GM18520 (cell line): ENCODE data around the gene UXT.

Experiments
- ATAC-seq: cut with Tn5 transposase; IDR thresholded peaks from one replicate; pipeline ENCODE4 v1.9.1; 2021; ENCODE audit not compliant: unreplicated experiment

Gene UXT

DNA sequence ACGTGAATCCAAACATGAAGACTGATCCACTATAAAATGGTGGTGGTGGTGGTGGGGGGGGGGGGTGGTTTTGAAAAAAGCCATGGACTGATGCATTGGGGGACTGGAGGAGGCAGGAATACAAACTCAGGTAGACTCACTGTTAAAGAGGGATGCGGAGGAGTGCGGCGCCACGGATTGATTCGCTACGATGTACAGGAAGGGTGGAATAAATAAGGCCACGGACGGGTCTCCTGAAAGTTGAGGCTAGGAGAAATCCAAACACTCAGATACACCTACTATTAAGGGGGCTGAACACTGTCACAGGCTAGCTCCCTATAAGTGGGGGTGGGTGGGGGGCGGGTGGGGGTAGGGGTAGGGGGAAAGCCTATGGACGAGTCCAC lies 9.2 kb downstream of the UXT start:
- ATAC-seq: no peak

DNA sequence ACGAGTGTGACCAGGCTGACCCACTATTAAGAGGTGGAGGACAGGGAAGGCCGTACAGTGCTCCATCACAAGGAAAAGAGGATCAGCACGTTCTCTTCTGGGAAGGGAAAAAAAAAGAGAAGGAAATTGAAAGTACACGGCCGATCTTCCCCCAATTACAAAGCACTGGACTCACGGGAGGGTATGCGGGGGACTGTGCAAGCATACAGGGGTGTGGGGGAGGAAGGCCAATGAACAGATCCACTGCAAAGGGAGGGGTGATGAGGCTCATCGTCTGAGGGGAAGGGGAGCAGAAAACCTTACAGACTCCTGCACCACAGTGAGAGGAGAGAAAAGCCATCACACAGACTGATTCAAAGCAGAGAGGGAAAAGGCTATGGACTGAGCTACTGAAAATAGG lies 9.7 kb downstream of the UXT start:
- ATAC-seq: no peak

DNA sequence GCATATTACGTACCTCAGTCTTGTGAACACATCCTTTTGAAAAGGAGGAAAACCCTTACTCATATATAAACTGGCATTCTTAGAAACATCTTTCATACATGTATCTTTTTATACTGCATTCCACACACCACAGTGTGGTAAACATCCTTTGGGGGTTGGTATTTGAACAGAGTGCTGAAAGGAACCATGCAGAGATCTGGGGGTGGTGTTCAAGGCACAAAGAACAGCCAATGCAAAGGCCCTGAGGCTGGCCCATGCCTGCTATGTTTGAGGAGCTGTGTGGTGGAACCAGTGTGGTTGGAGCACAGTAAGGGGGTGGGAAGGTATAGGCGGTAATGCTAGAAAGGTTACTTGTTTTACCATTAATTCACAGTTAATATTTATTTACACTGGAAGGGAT lies 10.6 kb downstream of the UXT start:
- ATAC-seq: no peak

DNA sequence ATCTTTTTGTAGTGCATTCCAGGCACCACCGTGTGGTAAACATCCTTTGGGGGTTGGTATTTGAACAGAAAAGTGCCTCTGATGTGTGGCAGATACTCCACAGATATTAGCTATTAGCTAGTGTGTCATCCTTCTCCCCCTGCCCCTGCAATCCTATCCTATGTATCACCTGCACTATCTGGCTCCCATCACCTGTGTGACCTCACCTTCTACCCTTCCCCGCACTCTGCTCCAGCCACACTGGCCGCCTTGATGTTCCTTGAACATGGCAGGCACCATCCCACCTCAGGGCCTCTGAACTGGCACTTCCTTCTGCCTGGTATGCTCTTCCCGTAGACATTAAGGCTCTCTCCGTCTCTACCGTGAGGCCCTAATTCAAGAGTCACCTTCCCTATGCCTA lies 12.3 kb downstream of the UXT start:
- no peak for ATAC-seq

DNA sequence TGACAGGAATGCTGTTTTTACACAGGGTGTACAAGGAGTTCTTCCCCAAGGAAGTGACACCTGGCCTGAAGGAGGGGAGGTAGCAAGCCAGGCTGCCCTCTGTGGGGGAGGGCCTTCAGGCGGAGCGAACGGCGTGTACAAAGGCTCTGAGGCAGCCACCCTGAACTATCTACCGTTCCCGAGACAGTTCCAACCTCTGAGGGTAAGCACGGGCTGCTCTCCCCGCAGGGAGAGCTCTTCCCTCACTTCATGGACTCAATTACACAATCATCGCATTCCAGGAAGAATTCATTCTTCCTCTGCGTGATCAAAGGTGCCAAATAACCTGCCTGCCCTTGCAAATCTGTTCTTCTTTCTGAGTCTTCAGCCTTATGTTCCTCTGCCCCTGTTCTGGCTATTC lies 13.4 kb downstream of the UXT start:
- no peak for ATAC-seq

DNA sequence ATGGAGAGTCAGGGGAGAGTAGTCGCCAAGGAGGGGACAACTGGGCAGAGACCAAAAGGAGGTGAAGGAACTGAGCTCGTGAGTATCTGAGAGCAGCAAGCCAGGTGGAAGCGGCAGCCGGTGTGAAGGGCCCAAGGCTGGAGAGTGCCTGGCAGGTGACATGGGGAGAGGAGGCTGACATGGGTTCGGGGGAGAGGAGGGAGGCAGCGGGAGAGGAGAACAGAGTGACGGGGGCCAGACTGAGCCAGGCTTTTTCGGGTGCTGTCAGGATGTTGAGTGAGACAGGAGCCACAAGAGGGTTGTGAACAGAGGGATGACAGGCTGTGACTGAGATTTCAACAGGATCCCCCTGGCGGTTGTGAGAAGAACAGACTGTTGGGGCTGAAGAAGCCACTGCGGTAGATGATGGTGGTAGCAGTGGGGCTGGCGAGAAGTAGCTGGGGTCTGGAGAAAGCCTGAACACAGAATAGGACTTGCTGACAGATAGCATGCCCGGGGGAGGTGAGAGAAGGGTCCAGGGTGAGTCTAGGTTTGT lies 14.4 kb downstream of the UXT start:
- ATAC-seq: no peak

DNA sequence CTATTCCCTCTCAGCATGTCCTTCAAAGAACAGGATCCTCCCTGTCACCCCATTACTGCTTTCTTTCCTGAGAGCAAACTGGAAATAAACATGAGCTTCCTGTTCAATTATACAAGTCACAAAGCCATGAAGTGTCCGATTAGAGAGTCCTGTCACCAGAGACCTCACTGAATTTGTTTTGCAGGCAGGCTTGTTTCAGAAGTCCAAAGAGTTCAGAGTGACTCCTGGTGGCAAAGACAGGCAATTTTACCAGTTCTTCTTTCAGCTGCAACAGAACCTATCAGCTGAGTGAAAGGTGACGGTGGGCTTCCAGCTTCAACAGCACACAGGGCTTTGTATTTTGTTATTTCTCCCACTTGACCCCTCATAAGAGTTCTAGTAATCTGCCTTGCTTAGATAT lies 15.1 kb downstream of the UXT start:
- ATAC-seq: no peak

DNA sequence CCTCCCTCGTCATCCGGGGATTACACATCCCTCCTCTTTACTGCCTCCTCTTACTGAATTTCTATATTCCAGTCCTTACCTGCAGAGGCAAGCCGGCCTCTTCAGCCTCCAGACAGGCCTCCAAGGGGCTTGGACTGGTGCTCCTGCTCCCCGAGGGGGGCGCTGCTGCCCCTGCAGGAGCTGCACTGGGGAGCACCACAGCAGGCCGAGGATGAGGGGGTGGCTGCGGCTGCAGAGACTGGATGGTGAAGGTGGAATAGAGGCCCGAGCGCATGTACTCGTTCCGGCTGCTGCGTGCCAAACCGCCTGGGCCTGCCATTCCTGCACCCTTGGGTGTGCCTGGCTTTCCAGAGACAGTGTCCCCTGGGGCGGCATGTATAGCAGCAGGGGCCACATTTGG lies 20.2 kb downstream of the UXT start:
- no peak for ATAC-seq

DNA sequence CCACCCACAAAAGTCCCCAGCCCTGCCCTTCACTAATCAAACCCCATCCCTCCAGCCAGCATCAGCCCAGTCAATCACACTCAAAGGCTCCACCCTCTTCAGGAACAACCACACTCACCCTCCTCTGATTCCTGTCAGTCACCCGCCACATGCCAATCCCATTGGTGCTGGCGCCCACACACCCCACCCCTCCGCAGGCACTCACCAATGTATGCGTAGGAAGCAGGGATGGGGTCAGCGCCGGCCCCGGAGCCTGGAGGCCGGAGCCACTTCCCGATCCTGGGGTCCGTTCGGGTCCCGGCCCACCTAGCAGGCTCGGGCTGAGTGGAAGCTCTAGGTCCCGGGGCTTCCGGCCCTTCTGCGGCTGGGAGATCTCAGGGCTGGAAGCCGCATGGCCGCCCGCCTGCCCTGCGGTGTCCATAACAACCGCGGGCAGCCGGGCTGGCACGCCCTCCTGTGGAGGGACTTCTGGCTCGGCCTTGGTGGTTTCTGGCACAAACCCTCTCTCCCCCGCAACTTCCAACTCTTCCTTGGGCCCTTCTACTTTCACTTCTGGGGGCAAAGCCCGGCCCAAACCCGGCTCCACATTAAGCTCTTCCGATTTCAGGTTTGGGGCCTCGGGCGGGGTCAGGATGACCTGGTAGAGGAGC lies 21.3 kb downstream of the UXT start:
- no peak for ATAC-seq

DNA sequence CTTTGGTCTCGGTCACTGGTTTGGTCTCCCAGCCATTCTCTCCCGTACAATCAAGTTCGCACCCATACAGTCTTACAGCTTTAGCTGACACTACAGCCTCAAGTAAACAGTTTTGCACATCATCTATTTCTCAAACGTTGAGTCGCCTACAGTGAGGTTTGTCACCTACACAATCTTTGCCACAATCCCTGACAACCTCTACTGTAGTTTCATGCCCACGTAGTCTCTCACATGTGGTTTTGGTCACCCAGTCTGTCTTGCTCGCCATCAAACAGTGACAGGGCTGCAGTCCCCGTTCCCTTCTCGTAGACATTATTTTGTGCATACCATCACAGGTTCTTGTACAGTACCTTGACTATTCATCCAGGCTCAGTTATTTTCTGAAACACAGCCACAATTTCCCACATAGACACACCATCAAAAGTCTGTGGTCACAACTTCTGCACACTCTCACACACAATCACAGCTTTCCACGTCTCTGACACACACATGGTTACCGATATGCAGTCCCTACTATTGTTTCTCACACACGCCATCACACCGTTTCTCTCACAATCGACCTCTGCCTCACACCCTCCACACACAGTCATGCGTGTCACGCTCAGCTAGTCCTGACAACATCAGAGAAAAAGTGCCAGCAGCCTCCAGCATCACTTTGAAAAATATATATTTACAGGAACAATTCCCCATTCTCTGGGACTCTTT lies 24.0 kb downstream of the UXT start:
- no peak for ATAC-seq

DNA sequence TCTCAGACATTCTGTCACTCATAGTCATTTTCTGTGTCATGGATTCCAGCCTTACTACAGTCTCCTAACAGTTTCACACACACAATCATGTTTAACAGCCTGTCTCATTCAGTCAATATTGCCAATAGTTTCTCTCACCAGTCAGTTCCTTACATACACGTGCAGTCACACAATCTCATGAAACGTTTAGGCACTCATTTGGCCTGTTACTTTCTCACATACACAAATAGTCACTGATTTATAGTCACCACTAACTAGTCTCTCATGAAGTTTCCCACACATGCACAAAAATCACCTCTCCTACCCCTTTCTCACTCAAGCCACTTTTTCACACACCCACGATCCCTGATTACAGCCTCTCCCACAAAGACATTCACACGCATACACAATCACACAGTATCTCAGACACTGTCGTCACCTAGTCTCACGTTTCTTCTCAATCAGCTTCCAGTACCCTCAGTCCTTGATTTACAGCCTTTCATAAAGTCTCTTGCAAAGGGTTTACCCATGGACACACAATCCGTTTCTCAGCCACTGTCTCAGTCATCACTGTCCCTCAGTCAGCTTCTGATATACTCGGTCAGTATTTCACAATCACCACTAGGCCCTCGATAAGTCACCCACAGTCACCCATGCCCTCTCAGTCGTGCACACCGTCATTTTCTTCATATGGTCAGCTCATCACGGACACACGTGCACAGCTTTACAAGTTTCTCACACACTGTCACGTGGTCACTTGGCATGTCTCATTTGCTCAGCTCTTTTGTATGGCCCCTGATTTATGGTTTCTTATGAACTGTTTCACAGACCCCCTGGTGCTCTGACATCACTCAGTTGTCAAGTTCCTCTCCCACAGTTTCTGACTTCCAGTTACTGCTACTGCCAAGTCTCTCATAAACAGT lies 25.0 kb downstream of the UXT start:
- no peak for ATAC-seq

DNA sequence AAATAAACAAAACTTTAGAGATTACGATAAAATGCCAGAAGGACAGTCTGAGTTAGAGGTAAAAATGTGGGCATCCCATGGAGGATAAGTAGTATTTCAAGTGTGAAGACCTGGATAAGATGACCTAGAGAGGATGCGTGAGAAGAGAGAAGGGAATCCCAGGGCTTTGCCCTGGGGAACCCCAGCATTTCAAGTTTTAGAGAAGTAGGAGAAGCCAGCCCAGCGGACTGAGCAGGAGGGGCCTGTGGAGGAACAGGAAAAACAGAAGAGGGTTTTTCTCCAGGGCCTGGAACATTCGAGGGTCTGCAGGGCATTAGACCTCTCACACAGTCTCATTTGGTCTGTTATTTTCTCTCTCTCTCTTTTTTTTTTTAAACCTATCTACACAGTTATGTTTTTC lies 26.3 kb downstream of the UXT start:
- ATAC-seq: no peak

DNA sequence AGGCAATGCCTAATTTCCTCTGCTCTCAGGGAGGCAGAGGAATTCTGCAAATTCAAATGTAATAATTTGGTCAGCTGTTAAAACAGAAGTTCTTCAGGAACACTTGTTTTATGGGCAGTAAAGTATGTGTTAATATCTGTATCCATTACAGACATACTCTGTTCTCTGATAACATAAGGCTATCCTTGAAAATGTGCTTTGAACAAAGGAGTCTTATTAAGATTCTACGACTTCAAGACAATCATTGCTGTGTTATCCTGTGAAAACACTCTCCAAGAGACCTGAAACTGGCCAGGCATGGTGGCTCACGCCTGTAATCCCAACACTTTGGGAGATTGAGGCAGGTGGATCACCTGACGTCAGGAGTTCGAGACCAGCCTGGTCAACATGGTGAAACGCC lies 27.3 kb downstream of the UXT start:
- ATAC-seq: no peak

DNA sequence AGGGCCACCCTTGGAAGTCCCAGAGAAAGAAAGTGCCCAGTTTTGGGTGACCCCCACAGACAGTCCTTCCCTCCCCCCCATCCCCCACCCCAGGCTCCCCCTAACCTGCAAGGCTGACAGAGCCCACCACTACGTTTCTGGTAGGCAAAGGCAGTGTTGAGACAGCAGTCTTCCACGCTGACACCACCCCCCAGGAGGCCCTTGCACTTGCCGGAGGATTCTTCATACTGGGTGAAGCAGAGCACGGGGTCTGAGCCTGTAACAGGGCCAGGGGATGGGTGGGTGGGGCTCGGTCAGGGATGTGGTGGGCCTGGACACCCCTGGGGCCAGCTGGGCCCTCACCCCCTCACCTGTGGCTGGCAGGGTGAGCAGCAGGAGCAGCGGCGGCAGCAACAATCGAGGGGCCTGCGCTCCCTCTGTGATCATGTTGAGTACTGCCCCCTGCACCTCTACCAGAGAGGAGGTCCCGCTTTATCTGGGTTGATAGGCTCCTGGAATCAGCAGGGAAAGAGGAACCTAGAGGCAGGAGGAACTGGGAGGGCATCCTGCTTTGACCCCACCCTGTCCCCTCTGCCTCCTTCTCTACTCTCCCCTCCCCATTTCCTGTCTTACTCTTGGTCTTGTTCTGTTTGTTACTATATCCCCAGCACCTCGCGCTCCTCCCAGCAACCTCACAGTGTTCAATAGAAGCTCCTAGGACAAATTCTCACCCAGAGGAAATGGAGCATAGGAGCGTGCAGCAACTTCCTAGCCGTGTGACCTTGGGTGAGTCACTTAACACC lies 29.4 kb downstream of the UXT start, which contains the start of gene CFP:
Gene CFP, minus strand, starts transcription at position 512 of the 782 bp plus-strand sequence. Its CDS starts 86 bp downstream, at position 426.
- no peak for ATAC-seq

DNA sequence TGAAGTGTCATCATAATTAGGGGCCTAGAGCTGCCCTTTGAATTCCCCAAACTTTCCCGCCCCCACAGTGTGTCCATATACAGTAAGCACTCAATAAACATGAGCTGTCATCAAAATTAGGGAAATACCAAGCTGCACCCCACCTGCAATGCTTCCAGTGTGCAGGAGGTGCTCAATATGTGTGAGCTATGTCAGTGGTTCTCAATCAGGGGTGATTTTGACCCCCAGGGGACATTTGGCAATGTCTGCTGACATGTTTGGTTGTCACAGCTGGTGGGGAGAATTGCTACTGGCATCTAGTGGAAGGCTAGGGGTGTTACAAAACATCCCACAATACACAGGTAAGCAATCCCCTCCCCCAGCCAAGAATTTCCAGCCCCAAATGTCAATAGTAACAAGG lies 30.0 kb downstream of the UXT start:
- ATAC-seq: no peak

DNA sequence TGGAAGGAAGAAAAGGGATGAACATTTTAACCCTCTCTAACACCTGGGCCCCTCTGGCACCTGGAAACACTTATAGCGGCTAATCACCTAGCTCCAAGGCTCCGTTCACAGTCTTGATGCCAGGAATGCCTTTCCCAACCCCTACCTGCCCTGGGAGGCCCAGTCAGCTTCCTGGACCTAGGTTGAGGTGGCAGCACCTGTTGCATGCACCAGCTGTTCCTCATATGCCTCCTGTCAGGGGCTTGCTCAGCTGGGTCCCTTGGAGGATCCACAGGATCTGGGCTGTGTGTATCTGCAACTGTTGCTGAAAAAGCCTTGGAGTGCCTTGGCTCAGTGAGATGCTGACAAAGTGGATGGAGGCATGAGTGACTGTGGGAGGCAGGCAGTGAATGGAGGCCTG lies 33.6 kb downstream of the UXT start:
- no peak for ATAC-seq

DNA sequence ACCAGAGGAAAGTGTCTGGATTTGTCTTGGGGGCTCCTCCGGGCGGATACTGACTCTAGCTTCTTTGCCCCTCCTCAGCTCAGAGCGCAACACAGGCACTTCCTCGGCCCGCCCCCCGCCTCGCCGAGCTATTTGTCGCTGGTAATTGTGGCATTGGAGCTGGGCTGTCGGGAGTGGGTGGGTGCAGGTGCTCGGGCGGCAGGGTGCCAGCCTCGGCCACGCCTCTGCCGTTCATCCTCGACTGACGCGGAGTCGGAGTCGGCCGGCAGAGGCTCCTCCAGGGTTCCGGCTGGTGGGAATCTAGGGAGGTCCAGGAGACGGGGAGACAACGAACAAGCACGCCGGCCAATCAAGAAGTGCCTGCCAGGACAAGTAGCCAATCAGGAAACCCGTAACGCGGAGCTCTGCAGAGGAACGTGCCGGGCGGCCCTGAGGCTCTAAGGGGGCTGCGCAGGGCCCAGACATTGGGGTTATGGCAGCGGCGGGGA lies 35.4 kb downstream of the UXT start:
- ATAC-seq: no peak

DNA sequence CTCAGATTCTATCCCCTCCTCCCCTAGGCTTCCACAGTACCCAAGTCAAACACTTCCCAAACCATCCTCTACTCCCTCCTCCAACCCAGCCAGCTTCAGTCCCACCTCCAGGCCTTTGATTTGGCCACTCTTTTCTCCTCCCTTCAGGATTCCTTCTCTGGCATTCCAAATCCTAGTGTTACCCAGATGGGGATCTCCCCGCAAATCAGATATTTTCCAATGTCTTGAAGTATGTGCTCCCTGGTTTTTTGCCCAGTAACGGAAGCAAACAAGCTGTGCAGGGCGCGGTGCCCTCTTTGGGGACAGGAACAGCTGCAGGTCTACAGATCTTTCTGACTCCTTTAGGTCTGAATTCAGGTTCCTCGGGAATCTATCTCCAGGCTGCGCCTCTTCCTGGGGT lies 37.1 kb downstream of the UXT start:
- ATAC-seq: no peak

DNA sequence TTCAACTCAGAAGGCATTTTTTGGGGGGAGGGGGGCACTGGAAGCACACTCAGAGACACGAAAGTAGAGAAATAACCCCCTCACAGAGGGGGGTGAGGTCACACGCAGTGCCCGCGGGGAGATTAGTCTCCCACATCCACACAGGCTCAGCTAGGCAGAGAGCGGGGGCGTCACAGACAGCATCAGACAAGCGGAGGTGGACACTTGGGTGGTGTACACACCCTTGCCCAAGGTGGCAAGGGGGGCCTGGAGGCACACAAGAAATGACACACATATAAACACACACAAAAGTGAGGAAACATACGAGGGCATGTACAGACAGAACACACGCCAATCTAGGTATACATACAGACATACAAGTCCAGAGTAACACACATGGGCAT lies 38.7 kb downstream of the UXT start:
- ATAC-seq: no peak

DNA sequence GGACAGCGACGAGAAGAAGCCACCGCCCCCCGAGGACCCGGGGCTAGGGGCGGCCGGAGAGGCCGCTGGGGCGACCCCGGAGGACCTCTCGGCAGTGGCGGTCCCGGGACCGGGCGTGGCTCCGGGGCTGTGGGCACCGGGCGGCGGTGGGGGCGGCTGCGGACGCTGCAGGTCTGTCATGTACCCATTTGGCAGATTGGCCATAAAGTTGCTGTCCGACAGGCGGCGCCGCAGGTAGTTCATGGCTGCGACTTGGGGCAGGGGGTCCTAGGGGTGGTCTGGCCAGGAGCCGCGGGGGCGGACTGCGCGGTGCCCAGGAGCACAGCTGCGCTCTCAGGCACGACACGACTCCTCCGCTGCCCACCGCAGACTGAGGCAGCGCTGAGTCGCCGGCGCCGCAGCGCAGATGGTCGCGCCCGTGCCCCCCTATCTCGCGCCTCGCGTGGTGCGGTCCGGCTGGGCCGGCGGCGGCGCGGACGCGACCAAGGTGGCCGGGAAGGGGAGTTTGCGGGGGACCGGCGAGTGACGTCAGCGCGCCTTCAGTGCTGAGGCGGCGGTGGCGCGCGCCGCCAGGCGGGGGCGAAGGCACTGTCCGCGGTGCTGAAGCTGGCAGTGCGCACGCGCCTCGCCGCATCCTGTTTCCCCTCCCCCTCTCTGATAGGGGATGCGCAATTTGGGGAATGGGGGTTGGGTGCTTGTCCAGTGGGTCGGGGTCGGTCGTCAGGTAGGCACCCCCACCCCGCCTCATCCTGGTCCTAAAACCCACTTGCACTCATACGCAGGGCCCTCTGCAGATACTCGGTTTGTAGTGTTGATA lies 39.3 kb downstream of the UXT start, which contains the start of gene SYN1:
Gene SYN1, minus strand, starts transcription at position 372 of the 817 bp plus-strand sequence. Its CDS starts 129 bp downstream, at position 243.
- peak; percentile 77 for ATAC-seq
